ENCODE results near the gene CLIP2.
A peak's percentile ranks its signal among the peaks of the same experiment; 100 is the strongest.

Gene CLIP2

DNA sequence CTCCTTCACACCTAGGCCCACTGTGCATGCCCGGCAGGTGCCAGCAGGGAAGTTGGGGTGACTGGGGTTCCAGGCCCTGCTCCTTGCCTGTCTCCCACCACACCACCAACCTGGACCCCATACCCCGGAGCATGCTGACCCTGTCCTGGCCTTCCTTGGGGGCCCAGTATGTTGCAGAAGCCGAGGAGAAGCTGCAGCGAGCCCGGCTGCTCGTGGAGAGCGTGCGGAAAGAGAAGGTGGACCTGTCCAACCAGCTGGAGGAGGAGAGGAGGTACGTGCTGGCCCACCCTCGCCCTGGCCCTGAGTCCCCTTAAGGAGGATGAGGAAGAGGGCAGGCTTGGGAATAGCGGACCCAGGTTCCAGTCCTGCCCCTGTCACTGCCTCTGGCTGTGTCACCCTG, 70.8 kb downstream of the CLIP2 start:
- no peak overlapping the region for H3K4me3 ChIP-seq (ENCODE audit: low read depth, low read length)

DNA sequence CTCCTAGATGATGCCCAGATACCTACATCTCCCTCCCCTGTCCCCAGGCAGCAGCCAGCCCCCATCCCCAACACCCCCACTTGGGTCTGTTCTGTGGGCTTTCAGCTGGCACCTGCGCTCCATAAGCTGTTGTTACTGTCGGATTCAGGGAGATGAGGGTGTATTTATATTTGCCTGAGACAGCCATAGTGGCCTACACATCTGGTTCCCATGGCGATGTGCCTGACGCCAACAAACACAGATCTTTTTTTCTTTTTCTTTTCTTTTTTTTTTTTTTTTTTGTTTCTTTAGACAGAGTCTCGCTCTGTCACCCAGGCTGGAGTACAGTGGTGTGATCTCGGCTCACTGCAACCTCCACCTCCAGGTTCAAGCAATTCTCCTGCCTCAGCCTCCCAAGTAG, 73.1 kb downstream of the CLIP2 start:
- no peak overlapping the region for H3K4me3 ChIP-seq (ENCODE audit: low read depth, low read length)
- TF ChIP-seq, protein P1, sequence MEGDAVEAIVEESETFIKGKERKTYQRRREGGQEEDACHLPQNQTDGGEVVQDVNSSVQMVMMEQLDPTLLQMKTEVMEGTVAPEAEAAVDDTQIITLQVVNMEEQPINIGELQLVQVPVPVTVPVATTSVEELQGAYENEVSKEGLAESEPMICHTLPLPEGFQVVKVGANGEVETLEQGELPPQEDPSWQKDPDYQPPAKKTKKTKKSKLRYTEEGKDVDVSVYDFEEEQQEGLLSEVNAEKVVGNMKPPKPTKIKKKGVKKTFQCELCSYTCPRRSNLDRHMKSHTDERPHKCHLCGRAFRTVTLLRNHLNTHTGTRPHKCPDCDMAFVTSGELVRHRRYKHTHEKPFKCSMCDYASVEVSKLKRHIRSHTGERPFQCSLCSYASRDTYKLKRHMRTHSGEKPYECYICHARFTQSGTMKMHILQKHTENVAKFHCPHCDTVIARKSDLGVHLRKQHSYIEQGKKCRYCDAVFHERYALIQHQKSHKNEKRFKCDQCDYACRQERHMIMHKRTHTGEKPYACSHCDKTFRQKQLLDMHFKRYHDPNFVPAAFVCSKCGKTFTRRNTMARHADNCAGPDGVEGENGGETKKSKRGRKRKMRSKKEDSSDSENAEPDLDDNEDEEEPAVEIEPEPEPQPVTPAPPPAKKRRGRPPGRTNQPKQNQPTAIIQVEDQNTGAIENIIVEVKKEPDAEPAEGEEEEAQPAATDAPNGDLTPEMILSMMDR (IDR thresholded peaks at IDR 0.05; ENCODE audit: borderline replicate concordance, insufficient read depth, low read depth, low read length), result no peak

More for the DNA sequence above, 70.8 kb downstream of the CLIP2 start:
- TF ChIP-seq, protein P1 (IDR thresholded peaks at IDR 0.05; ENCODE audit: borderline replicate concordance, insufficient read depth, low read depth, low read length), result no peak

- no peak overlapping the region for H3K4me3 ChIP-seq (ENCODE audit: low read depth, low read length)
- TF ChIP-seq, protein P1 (IDR thresholded peaks at IDR 0.05; ENCODE audit: borderline replicate concordance, insufficient read depth, low read depth, low read length), result peak; percentile 21; the same call in 1 of the 2 replicates
Measured at GRCh38 chr7:74364061-74364460, 74.9 kb downstream of the CLIP2 start.

DNA sequence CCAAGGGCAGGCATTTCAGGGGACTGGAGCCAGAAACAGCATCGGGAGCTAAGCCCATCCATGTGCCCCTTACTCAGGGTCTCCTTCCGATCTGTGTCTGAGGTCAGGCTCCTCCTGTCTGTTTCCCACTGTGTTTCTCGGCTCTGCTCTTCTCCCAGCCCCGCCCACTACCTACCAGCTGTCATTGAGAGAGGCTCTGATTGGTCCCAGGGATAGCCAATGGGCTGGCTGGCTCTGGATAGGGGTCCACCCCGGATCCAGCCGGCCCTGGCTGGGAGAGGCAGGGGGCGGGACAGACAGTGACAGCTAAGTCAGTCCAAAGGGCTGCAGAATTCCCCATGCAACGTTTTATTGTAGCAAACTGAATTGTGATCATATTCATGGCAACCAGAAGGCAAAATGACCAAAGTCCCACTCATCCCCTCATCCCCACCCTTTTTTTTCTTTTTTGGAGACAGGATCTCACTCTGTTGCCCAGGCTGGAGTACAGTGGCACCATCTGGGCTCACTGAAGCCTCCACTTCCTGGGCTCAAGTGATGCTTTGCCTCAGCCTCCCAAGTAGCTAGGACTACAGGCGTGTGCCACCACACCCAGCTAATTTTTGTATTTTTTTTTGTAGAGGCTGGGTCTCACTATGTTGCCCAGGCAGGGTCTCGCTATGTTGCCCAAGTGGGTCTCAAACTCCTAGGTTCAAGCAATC, 76.3 kb downstream of the CLIP2 start:
- TF ChIP-seq, protein P1 (IDR thresholded peaks at IDR 0.05; ENCODE audit: borderline replicate concordance, insufficient read depth, low read depth, low read length), result no peak
- no peak overlapping the region for H3K4me3 ChIP-seq (ENCODE audit: low read depth, low read length)

- TF ChIP-seq, protein P1 (IDR thresholded peaks at IDR 0.05; ENCODE audit: borderline replicate concordance, insufficient read depth, low read depth, low read length), result no peak
- H3K4me3 ChIP-seq (ENCODE audit: low read depth, low read length), result no peak overlapping the region
Measured at GRCh38 chr7:74371381-74372341, 82.5 kb downstream of the CLIP2 start.

DNA sequence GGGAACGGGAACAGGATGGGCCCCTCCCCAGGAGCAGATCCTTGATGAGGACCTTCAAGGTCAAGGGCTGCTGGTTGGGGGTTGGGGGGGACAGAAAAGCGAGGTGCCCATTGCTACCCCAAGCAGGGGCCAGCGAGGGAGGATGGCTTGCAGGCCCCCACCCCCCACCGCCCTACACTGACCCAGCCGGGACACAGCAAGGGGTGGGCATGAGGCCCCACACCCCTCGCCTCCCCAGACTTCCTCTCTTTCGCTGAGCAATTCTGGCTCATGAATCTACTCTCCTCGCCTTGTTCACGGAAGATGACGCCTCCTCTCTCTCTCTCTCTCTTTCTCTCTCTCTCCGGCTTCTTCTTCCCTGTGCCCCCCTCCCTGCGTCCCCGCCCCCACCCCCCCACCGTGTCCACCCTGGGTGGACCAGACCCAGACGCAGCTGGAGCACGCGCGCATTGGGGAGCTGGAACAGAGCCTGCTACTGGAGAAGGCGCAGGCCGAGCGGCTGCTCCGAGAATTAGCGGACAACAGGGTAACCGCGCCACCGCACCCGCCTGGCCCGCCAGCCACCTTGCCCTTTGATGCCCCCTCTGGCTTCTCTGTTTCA, 83.4 kb downstream of the CLIP2 start:
- H3K4me3 ChIP-seq (ENCODE audit: low read depth, low read length), result no peak overlapping the region
- TF ChIP-seq, protein P1 (IDR thresholded peaks at IDR 0.05; ENCODE audit: borderline replicate concordance, insufficient read depth, low read depth, low read length), result no peak
